Measurements from ENCODE around the gene CDKAL1. TPM values are rescaled to one million over a fixed set of nuclear protein-coding genes. Genes with fewer than 3 reads are reported as not detected.

The CDKAL1 gene
- total and polyA plus RNA-seq, 10 of the 15 experiments (the other 5 are each of a cell fraction or from before 2014, with no cell fraction given): 10.7 to 26.9 (median 17.3) TPM

DNA sequence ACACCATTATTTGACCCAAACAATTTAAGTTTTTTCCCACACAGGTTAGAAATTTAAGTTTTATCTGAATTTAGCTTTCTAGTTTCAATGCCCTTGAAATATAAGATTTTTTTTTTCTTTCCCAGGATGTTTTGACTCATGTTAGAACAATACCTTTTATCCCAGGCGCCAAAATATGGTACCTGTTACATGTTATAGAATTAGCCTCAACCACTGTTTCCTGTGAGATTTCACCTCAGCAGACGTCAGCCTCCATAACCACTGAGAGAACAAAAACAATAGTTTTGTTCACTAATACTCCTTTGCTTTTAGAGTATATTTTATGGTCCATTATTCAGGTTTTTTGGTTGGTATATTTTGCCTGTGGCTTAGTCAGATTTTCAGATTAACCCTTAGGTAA lies 302.9 kb downstream of the CDKAL1 start (continued):
- TF ChIP-seq, protein P1, sequence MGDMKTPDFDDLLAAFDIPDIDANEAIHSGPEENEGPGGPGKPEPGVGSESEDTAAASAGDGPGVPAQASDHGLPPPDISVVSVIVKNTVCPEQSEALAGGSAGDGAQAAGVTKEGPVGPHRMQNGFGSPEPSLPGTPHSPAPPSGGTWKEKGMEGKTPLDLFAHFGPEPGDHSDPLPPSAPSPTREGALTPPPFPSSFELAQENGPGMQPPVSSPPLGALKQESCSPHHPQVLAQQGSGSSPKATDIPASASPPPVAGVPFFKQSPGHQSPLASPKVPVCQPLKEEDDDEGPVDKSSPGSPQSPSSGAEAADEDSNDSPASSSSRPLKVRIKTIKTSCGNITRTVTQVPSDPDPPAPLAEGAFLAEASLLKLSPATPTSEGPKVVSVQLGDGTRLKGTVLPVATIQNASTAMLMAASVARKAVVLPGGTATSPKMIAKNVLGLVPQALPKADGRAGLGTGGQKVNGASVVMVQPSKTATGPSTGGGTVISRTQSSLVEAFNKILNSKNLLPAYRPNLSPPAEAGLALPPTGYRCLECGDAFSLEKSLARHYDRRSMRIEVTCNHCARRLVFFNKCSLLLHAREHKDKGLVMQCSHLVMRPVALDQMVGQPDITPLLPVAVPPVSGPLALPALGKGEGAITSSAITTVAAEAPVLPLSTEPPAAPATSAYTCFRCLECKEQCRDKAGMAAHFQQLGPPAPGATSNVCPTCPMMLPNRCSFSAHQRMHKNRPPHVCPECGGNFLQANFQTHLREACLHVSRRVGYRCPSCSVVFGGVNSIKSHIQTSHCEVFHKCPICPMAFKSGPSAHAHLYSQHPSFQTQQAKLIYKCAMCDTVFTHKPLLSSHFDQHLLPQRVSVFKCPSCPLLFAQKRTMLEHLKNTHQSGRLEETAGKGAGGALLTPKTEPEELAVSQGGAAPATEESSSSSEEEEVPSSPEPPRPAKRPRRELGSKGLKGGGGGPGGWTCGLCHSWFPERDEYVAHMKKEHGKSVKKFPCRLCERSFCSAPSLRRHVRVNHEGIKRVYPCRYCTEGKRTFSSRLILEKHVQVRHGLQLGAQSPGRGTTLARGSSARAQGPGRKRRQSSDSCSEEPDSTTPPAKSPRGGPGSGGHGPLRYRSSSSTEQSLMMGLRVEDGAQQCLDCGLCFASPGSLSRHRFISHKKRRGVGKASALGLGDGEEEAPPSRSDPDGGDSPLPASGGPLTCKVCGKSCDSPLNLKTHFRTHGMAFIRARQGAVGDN (IDR thresholded peaks at IDR 0.05): peak; percentile 14; the same call in 1 of the 2 replicates
- TF ChIP-seq ASH2L (IDR thresholded peaks at IDR 0.05; ENCODE audit: borderline replicate concordance, low read depth) (no peak), PAX5 (IDR thresholded peaks at IDR 0.05; ENCODE audit: borderline replicate concordance, low read depth, low read length) (peak; percentile 42; the same call in 1 of the 2 replicates), BRCA1 (IDR thresholded peaks at IDR 0.05; ENCODE audit: low read depth, low read length) (no peak), SREBF2 (IDR thresholded peaks at IDR 0.05; ENCODE audit: low read length) (no peak), SMAD5 (IDR thresholded peaks at IDR 0.05; ENCODE audit: low read depth) (no peak), POU2F2 (IDR thresholded peaks at IDR 0.05; ENCODE audit: borderline replicate concordance, low read depth, low read length) (no peak), BHLHE40 (IDR thresholded peaks at IDR 0.05; ENCODE audit: borderline replicate concordance in 1 of 2, low read depth in 2 of 2, low read length in 1 of 2) (peak; percentile 26 to 31; a peak in 1 of 4 replicates), BCL11A (IDR thresholded peaks at IDR 0.05; ENCODE audit: low read depth, low read length) (peak; percentile 33; the same call in 1 of the 2 replicates), SREBF1 (IDR thresholded peaks at IDR 0.05; ENCODE audit: low read length) (no peak)
- TF ChIP-seq, protein P2, sequence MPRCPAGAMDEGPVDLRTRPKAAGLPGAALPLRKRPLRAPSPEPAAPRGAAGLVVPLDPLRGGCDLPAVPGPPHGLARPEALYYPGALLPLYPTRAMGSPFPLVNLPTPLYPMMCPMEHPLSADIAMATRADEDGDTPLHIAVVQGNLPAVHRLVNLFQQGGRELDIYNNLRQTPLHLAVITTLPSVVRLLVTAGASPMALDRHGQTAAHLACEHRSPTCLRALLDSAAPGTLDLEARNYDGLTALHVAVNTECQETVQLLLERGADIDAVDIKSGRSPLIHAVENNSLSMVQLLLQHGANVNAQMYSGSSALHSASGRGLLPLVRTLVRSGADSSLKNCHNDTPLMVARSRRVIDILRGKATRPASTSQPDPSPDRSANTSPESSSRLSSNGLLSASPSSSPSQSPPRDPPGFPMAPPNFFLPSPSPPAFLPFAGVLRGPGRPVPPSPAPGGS (IDR thresholded peaks at IDR 0.05; ENCODE audit: borderline replicate concordance, insufficient read depth, low read depth, low read length, poor library complexity, severe bottlenecking): no peak
- TF ChIP-seq, protein P3, sequence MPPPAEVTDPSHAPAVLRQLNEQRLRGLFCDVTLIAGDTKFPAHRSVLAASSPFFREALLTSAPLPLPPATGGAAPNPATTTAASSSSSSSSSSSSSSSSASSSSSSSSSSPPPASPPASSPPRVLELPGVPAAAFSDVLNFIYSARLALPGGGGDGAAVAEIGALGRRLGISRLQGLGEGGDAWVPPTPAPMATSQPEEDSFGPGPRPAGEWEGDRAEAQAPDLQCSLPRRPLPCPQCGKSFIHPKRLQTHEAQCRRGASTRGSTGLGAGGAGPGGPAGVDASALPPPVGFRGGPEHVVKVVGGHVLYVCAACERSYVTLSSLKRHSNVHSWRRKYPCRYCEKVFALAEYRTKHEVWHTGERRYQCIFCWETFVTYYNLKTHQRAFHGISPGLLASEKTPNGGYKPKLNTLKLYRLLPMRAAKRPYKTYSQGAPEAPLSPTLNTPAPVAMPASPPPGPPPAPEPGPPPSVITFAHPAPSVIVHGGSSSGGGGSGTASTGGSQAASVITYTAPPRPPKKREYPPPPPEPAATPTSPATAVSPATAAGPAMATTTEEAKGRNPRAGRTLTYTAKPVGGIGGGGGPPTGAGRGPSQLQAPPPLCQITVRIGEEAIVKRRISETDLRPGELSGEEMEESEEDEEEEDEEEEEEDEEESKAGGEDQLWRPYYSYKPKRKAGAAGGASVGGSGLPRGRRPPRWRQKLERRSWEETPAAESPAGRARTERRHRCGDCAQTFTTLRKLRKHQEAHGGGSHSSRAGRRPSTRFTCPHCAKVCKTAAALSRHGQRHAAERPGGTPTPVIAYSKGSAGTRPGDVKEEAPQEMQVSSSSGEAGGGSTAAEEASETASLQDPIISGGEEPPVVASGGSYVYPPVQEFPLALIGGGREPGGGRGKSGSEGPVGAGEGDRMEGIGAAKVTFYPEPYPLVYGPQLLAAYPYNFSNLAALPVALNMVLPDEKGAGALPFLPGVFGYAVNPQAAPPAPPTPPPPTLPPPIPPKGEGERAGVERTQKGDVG (CRISPR knock-in tag; IDR thresholded peaks at IDR 0.05): no peak
- TF ChIP-seq, protein P4, sequence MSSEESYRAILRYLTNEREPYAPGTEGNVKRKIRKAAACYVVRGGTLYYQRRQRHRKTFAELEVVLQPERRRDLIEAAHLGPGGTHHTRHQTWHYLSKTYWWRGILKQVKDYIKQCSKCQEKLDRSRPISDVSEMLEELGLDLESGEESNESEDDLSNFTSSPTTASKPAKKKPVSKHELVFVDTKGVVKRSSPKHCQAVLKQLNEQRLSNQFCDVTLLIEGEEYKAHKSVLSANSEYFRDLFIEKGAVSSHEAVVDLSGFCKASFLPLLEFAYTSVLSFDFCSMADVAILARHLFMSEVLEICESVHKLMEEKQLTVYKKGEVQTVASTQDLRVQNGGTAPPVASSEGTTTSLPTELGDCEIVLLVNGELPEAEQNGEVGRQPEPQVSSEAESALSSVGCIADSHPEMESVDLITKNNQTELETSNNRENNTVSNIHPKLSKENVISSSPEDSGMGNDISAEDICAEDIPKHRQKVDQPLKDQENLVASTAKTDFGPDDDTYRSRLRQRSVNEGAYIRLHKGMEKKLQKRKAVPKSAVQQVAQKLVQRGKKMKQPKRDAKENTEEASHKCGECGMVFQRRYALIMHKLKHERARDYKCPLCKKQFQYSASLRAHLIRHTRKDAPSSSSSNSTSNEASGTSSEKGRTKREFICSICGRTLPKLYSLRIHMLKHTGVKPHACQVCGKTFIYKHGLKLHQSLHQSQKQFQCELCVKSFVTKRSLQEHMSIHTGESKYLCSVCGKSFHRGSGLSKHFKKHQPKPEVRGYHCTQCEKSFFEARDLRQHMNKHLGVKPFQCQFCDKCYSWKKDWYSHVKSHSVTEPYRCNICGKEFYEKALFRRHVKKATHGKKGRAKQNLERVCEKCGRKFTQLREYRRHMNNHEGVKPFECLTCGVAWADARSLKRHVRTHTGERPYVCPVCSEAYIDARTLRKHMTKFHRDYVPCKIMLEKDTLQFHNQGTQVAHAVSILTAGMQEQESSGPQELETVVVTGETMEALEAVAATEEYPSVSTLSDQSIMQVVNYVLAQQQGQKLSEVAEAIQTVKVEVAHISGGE (CRISPR knock-in tag; IDR thresholded peaks at IDR 0.05): no peak
- TF ChIP-seq, protein P5, sequence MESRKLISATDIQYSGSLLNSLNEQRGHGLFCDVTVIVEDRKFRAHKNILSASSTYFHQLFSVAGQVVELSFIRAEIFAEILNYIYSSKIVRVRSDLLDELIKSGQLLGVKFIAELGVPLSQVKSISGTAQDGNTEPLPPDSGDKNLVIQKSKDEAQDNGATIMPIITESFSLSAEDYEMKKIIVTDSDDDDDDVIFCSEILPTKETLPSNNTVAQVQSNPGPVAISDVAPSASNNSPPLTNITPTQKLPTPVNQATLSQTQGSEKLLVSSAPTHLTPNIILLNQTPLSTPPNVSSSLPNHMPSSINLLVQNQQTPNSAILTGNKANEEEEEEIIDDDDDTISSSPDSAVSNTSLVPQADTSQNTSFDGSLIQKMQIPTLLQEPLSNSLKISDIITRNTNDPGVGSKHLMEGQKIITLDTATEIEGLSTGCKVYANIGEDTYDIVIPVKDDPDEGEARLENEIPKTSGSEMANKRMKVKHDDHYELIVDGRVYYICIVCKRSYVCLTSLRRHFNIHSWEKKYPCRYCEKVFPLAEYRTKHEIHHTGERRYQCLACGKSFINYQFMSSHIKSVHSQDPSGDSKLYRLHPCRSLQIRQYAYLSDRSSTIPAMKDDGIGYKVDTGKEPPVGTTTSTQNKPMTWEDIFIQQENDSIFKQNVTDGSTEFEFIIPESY (IDR thresholded peaks at IDR 0.05): no peak
